HCT116 (cell line): ENCODE results near the gene AP1M1.

Source experiments
- ATF3 ChIP-seq: IDR thresholded peaks from 2 replicates; pipeline ENCODE4 v1.6.1; 2012
- CTCF ChIP-seq, 3 experiments: fragments of 200-600 bp in 1 of 3; sonication (generic) in 1 of 3; IDR thresholded peaks in 2 of 3; conservative IDR thresholded peaks in 1 of 3; 2 replicates each; pipeline ENCODE4 v1.5.1; 2012 to 2017; ENCODE audit warnings: low read depth in 2 of 3, low read length in 2 of 3, antibody characterized with exemption in 1 of 3, borderline replicate concordance in 1 of 3, control low read depth in 1 of 3, mild to moderate bottlenecking in 1 of 3, mixed read lengths in 1 of 3, mixed run types in 1 of 3, moderate library complexity in 1 of 3; ENCODE audit not compliant: insufficient read depth in 1 of 3
- EGR1 ChIP-seq: IDR thresholded peaks from 2 replicates; pipeline ENCODE4 v1.6.1; 2012; ENCODE audit warnings: low read depth
- EZH2 ChIP-seq: fragments of 200-600 bp; sonication (generic); IDR thresholded peaks from 2 replicates; pipeline ENCODE4 v1.6.1; 2017; ENCODE audit warnings: antibody characterized with exemption, mixed run types
- MAX ChIP-seq: IDR thresholded peaks from 2 replicates; pipeline ENCODE4 v1.6.1; 2012
- POLR2A ChIP-seq: IDR thresholded peaks from 2 replicates; pipeline ENCODE4 v1.7.0; 2011; ENCODE audit warnings: borderline replicate concordance; ENCODE audit not compliant: insufficient read depth, insufficient read length; ENCODE audit errors: extremely low read depth
- POLR2AphosphoS5 ChIP-seq: IDR thresholded peaks from 2 replicates; pipeline ENCODE4 v1.6.1; 2011; ENCODE audit warnings: mild to moderate bottlenecking, low read depth, low read length, moderate library complexity
- REST ChIP-seq: IDR thresholded peaks from 2 replicates; pipeline ENCODE4 v1.6.1; 2012; ENCODE audit warnings: low read depth
- TCF7L2 ChIP-seq: IDR thresholded peaks from 2 replicates; pipeline ENCODE4 v1.7.0; 2011; ENCODE audit warnings: borderline replicate concordance, inconsistent platforms; ENCODE audit not compliant: insufficient read depth, insufficient read length; ENCODE audit errors: extremely low read depth
- ZBTB33 ChIP-seq: IDR thresholded peaks from 2 replicates; pipeline ENCODE4 v1.6.1; 2011; ENCODE audit warnings: mild to moderate bottlenecking, low read length, moderate library complexity; ENCODE audit not compliant: insufficient replicate concordance; ENCODE audit errors: extremely low read depth
- ZNF274 ChIP-seq: fragments of 200-500 bp; sonication (Bioruptor generic); IDR thresholded peaks from 2 replicates; pipeline ENCODE4 v1.6.1; 2014; ENCODE audit warnings: mild to moderate bottlenecking, low read depth, low read length, inconsistent platforms

GRCh38 chr19:16260160-16260811 is 62.6 kb downstream of the AP1M1 start:
- TF ChIP-seq CTCF (IDR thresholded peaks at IDR 0.05 in 2 of 3, conservative IDR thresholded peaks at IDR 0.05 in 1 of 3; ENCODE audit: borderline replicate concordance in 1 of 3, insufficient read depth in 1 of 3, low read depth in 2 of 3, low read length in 2 of 3): no peak
- no peak for TF ChIP-seq EGR1
- no peak for TF ChIP-seq POLR2A
- TF ChIP-seq POLR2AphosphoS5: no peak
- TF ChIP-seq ZBTB33: no peak
- no peak for TF ChIP-seq TCF7L2
- TF ChIP-seq MAX: no peak
- no peak for TF ChIP-seq EZH2
- no peak for TF ChIP-seq ATF3
- no peak for TF ChIP-seq ZNF274
- TF ChIP-seq REST: no peak
